GM23338 (cell line): ENCODE results near the gene TMEM121.
"Not testable (repeated sequence)": the region's sequence is repeated elsewhere in the genome, so short reads cannot be mapped to it uniquely, and the experiment has no call there.

Experiments
- CREB1 ChIP-seq: fragments of 250-450 bp; sonication (Bioruptor Pico); IDR thresholded peaks from 2 replicates; pipeline ENCODE4 v1.5.0; 2020; ENCODE audit warnings: low read depth, mild to moderate bottlenecking, moderate library complexity
- EZH2 ChIP-seq: fragments of 200-600 bp; sonication (generic); IDR thresholded peaks from one replicate; pipeline ENCODE4 v1.8.0; 2017; ENCODE audit warnings: antibody characterized with exemption, mild to moderate bottlenecking, low read depth; ENCODE audit not compliant: unreplicated experiment
- EZH2phosphoT487 ChIP-seq: fragments of 200-600 bp; sonication (generic); IDR thresholded peaks from one replicate; pipeline ENCODE4 v1.8.1; 2018; ENCODE audit warnings: antibody characterized with exemption; ENCODE audit not compliant: unreplicated experiment
- JUNB ChIP-seq: IDR thresholded peaks from one replicate; pipeline ENCODE4 v1.6.1; 2016; ENCODE audit warnings: antibody characterized with exemption; ENCODE audit not compliant: unreplicated experiment
- POLR2AphosphoS5 ChIP-seq: IDR thresholded peaks from 2 replicates; pipeline ENCODE4 v1.6.1; 2016; ENCODE audit warnings: antibody characterized with exemption, low read depth
- STAT1 ChIP-seq: IDR thresholded peaks from one replicate; pipeline ENCODE4 v1.6.1; 2016; ENCODE audit warnings: antibody characterized with exemption; ENCODE audit not compliant: unreplicated experiment
- ZNF114 ChIP-seq: fragments of 250-450 bp; sonication (Bioruptor Pico); IDR thresholded peaks from 2 replicates; pipeline ENCODE4 v1.5.0; 2020; ENCODE audit warnings: mild to moderate bottlenecking, moderate library complexity
- TF ChIP-seq, protein P1 (sequence below), 2 experiments: fragments of 200-600 bp in 1 of 2; sonication (generic) in 1 of 2; conservative IDR thresholded peaks; 2 replicates each; pipeline versions ENCODE4 v1.5.1 to v1.6.1; 2016 to 2017; ENCODE audit warnings: antibody characterized with exemption in 2 of 2, low read depth in 2 of 2, mild to moderate bottlenecking in 2 of 2, moderate library complexity in 1 of 2
- TF ChIP-seq, protein P2 (sequence below): IDR thresholded peaks from 2 replicates; pipeline ENCODE4 v1.6.1; 2016; ENCODE audit warnings: antibody characterized with exemption
- TF ChIP-seq, protein P3 (sequence below): IDR thresholded peaks from one replicate; pipeline ENCODE4 v1.6.1; 2018; ENCODE audit warnings: antibody characterized with exemption; ENCODE audit not compliant: unreplicated experiment

DNA sequence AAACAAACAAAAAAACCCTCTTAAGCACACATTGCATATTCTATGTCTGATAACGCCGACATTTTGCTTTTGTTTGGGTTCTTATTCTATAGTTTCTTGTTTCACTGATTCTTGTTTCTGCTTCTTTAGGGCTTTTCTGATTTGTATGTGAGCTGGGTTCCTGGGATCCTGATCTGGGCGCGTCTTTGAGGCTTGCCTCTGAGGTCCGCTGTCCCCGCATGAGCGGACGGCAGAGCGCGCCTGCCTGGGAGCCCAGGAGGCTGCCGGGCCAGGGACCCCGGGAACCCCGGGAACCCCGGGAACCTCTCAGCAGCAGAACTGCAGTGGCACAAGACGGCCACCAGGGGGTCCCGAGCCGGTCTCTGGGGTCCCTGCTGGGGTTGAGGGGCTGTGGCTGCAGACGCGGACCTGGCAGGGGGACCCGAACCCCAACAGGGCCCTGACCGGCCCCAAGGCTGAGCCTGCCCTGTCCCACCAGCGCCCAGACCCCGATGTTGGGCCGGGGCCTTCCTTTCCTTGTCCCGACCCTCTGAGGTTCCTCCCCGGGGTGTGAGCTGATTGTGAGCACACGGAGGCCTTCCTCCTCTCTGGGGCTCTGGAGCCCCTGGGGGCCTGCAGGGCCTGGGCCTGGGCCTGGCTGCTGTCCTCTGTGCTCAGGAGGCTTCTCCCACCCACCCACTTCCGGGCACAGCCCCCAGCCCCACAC is 32.2 kb downstream of the TMEM121 start:
- not testable (repeated sequence) for TF ChIP-seq POLR2AphosphoS5; EZH2phosphoT487; CREB1 (CRISPR knock-in tag); EZH2; STAT1; JUNB; ZNF114 (CRISPR knock-in tag)
- TF ChIP-seq, protein P1, sequence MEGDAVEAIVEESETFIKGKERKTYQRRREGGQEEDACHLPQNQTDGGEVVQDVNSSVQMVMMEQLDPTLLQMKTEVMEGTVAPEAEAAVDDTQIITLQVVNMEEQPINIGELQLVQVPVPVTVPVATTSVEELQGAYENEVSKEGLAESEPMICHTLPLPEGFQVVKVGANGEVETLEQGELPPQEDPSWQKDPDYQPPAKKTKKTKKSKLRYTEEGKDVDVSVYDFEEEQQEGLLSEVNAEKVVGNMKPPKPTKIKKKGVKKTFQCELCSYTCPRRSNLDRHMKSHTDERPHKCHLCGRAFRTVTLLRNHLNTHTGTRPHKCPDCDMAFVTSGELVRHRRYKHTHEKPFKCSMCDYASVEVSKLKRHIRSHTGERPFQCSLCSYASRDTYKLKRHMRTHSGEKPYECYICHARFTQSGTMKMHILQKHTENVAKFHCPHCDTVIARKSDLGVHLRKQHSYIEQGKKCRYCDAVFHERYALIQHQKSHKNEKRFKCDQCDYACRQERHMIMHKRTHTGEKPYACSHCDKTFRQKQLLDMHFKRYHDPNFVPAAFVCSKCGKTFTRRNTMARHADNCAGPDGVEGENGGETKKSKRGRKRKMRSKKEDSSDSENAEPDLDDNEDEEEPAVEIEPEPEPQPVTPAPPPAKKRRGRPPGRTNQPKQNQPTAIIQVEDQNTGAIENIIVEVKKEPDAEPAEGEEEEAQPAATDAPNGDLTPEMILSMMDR (conservative IDR thresholded peaks at IDR 0.05; ENCODE audit: low read depth in 2 of 2) = not testable (repeated sequence)
- TF ChIP-seq, protein P2, sequence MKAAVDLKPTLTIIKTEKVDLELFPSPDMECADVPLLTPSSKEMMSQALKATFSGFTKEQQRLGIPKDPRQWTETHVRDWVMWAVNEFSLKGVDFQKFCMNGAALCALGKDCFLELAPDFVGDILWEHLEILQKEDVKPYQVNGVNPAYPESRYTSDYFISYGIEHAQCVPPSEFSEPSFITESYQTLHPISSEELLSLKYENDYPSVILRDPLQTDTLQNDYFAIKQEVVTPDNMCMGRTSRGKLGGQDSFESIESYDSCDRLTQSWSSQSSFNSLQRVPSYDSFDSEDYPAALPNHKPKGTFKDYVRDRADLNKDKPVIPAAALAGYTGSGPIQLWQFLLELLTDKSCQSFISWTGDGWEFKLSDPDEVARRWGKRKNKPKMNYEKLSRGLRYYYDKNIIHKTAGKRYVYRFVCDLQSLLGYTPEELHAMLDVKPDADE = not testable (repeated sequence)
- TF ChIP-seq, protein P3, sequence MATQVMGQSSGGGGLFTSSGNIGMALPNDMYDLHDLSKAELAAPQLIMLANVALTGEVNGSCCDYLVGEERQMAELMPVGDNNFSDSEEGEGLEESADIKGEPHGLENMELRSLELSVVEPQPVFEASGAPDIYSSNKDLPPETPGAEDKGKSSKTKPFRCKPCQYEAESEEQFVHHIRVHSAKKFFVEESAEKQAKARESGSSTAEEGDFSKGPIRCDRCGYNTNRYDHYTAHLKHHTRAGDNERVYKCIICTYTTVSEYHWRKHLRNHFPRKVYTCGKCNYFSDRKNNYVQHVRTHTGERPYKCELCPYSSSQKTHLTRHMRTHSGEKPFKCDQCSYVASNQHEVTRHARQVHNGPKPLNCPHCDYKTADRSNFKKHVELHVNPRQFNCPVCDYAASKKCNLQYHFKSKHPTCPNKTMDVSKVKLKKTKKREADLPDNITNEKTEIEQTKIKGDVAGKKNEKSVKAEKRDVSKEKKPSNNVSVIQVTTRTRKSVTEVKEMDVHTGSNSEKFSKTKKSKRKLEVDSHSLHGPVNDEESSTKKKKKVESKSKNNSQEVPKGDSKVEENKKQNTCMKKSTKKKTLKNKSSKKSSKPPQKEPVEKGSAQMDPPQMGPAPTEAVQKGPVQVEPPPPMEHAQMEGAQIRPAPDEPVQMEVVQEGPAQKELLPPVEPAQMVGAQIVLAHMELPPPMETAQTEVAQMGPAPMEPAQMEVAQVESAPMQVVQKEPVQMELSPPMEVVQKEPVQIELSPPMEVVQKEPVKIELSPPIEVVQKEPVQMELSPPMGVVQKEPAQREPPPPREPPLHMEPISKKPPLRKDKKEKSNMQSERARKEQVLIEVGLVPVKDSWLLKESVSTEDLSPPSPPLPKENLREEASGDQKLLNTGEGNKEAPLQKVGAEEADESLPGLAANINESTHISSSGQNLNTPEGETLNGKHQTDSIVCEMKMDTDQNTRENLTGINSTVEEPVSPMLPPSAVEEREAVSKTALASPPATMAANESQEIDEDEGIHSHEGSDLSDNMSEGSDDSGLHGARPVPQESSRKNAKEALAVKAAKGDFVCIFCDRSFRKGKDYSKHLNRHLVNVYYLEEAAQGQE = not testable (repeated sequence)
